ENCODE results near the gene NPY.

- TF ChIP-seq CEBPB (tag; IDR thresholded peaks at IDR 0.05) (no peak), FOXA3 (CRISPR knock-in tag; conservative IDR thresholded peaks at IDR 0.05 in 1 of 2, IDR thresholded peaks at IDR 0.05 in 1 of 2) (no peak), POLR2A (conservative IDR thresholded peaks at IDR 0.05) (no peak), KDM2B (CRISPR knock-in tag; IDR thresholded peaks at IDR 0.05) (no peak)
- TF ChIP-seq, protein P1, sequence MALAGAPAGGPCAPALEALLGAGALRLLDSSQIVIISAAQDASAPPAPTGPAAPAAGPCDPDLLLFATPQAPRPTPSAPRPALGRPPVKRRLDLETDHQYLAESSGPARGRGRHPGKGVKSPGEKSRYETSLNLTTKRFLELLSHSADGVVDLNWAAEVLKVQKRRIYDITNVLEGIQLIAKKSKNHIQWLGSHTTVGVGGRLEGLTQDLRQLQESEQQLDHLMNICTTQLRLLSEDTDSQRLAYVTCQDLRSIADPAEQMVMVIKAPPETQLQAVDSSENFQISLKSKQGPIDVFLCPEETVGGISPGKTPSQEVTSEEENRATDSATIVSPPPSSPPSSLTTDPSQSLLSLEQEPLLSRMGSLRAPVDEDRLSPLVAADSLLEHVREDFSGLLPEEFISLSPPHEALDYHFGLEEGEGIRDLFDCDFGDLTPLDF (CRISPR knock-in tag; IDR thresholded peaks at IDR 0.05): no peak
These were observed 50.6 kb downstream of the NPY start for GRCh38 chr7:24334627-24335026.

Data from K562 (cell line).